DND-41 (cell line): ENCODE data around the gene KRT82.
"Not testable (repeated sequence)": the region's sequence is repeated elsewhere in the genome, so short reads cannot be mapped to it uniquely, and the experiment has no call there.

ENCODE experiments used
- ATAC-seq: fragments of 200-7000 bp; cut with Tn5 transposase; 3 replicates; pipeline ENCODE4 v1.9.1; 2021; ENCODE audit warnings: low read depth; ENCODE audit not compliant: insufficient read depth
- DNase-seq: peaks from one replicate; pipeline ENCODE4 v3.0.0-alpha.2; 2020
- H2AFZ ChIP-seq: 2 replicates; pipeline ENCODE4 v1.6.0; 2012; ENCODE audit warnings: low read depth, low read length
- H3K27ac ChIP-seq: 2 replicates; pipeline ENCODE4 v1.5.1; 2012; ENCODE audit warnings: low read length, inconsistent platforms
- H3K27me3 ChIP-seq: fragments of 200-600 bp; sonication (generic); 2 replicates; pipeline ENCODE4 v1.6.0; 2012; ENCODE audit warnings: low read length, mild to moderate bottlenecking, inconsistent platforms; ENCODE audit not compliant: insufficient read depth, poor library complexity
- H3K36me3 ChIP-seq: 2 replicates; pipeline ENCODE4 v1.5.1; 2012; ENCODE audit warnings: low read length, inconsistent platforms; ENCODE audit not compliant: insufficient read depth
- H3K4me1 ChIP-seq: 2 replicates; pipeline ENCODE4 v1.5.1; 2012; ENCODE audit warnings: mild to moderate bottlenecking, low read length; ENCODE audit not compliant: insufficient read depth
- H3K4me2 ChIP-seq: 2 replicates; pipeline ENCODE4 v1.6.0; 2012; ENCODE audit warnings: mild to moderate bottlenecking, moderate library complexity, low read length, inconsistent platforms; ENCODE audit not compliant: insufficient read depth
- H3K4me3 ChIP-seq, 2 experiments: fragments of 200-600 bp in 1 of 2; shearing (Covaris generic) in 1 of 2; 2 replicates each; pipeline ENCODE4 v1.5.1; 2012 to 2016; ENCODE audit warnings: inconsistent platforms in 2 of 2, low read length in 2 of 2, mild to moderate bottlenecking in 2 of 2, low read depth in 1 of 2, moderate library complexity in 1 of 2
- H3K79me2 ChIP-seq: 2 replicates; pipeline ENCODE4 v1.6.0; 2012; ENCODE audit warnings: low read length, inconsistent platforms; ENCODE audit not compliant: insufficient read depth
- H3K9ac ChIP-seq: 2 replicates; pipeline ENCODE4 v1.6.0; 2012; ENCODE audit warnings: low read depth, mild to moderate bottlenecking, inconsistent platforms, low read length, moderate library complexity
- H3K9me3 ChIP-seq: 2 replicates; pipeline ENCODE4 v1.5.1; 2012; ENCODE audit warnings: low read length, moderate library complexity, mild to moderate bottlenecking, inconsistent platforms; ENCODE audit not compliant: insufficient read depth, severe bottlenecking
- H4K20me1 ChIP-seq: 2 replicates; pipeline ENCODE4 v1.6.0; 2012; ENCODE audit warnings: low read length; ENCODE audit not compliant: insufficient read depth
- CTCF ChIP-seq: IDR thresholded peaks from 2 replicates; pipeline ENCODE4 v1.5.1; 2012; ENCODE audit warnings: borderline replicate concordance, low read length, moderate library complexity, mild to moderate bottlenecking; ENCODE audit not compliant: poor library complexity, severe bottlenecking; ENCODE audit errors: extremely low read depth
- EZH2 ChIP-seq: IDR thresholded peaks from 3 replicates; pipeline ENCODE4 v1.6.1; 2012; ENCODE audit warnings: borderline replicate concordance, low read depth, mild to moderate bottlenecking, moderate library complexity, low read length, inconsistent platforms; ENCODE audit not compliant: severe bottlenecking

The KRT82 gene

GRCh38 chr12:52413782-52414345 lies 7.7 kb upstream of the KRT82 start:
- no peak overlapping the region for H3K27ac ChIP-seq
- ATAC-seq (no peak), DNase-seq (no peak)
- H3K4me1 ChIP-seq: no peaks in the 10 kb centered on the region
- H3K9ac ChIP-seq: no peak overlapping the region
- H4K20me1 ChIP-seq: no peaks in the 10 kb centered on the region
- H2AFZ ChIP-seq: no peak overlapping the region
- H3K79me2 ChIP-seq: no peaks in the 10 kb centered on the region
- TF ChIP-seq EZH2 (no peak), CTCF (peak; percentile 25)
- no peaks in the 10 kb centered on the region for H3K36me3 ChIP-seq
- H3K9me3 ChIP-seq: no peaks in the 10 kb centered on the region
- H3K4me2 ChIP-seq: no peak overlapping the region
- H3K27me3 ChIP-seq: peaks cover 13% of the 10 kb centered on the region
- no peak overlapping the region for H3K4me3 ChIP-seq

DNA sequence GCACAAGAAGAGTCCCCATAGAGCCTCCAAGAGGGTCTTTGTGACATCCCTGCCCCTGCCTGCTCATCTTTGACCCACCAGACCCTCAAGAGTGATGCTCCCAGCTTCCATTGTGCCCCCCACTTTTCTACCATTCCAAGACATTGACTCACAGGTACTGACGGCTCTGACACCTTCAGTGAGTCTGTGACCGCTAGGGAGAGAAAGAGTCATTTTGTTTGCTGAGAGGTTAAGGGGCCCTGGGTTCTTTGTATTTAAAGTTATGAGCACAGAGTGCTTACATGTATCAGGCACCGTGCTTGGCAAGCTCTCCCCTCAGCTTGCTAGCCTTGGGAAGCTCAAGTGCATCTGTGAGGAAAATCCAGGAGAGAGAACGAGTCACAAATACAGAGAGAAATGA lies 7.1 kb upstream of the KRT82 start:
- H2AFZ ChIP-seq: no peak overlapping the region
- H3K79me2 ChIP-seq: no peaks in the 10 kb centered on the region
- ATAC-seq: no peak
- no peaks in the 10 kb centered on the region for H3K9me3 ChIP-seq
- H3K27ac ChIP-seq: no peak overlapping the region
- DNase-seq: no peak
- no peaks in the 10 kb centered on the region for H3K36me3 ChIP-seq
- TF ChIP-seq EZH2: no peak
- H3K9ac ChIP-seq: no peak overlapping the region
- no peak overlapping the region for H3K4me2 ChIP-seq
- no peaks in the 10 kb centered on the region for H3K4me1 ChIP-seq
- H4K20me1 ChIP-seq: no peaks in the 10 kb centered on the region
- H3K4me3 ChIP-seq: no peak overlapping the region
- peaks cover 9% of the 10 kb centered on the region for H3K27me3 ChIP-seq

DNA sequence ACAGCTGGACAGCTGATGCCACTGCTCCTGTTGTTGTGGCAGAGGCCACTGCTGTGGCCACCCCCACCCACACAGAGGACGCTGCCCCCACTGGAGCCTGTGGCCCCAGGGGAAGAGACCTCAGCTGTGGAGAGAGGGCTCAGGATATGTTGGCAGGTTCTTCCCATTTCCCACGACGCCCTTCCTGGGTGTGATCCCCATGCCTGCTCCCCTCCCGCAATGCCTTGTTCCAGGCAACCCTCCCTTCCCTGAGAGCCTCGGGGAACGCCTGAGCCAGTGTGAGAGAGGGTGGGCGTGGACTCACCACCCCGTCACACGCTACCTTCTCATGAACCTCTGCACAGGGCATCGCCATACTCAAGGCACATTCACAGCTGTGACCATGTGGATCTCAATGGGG lies 5.7 kb upstream of the KRT82 start:
- Histone ChIP-seq H3K4me1 (no peaks in the 10 kb centered on the region), H3K27me3 (peaks cover 3% of the 10 kb centered on the region), H4K20me1 (no peaks in the 10 kb centered on the region), H2AFZ (no peak overlapping the region), H3K36me3 (no peaks in the 10 kb centered on the region), H3K4me2 (no peak overlapping the region), H3K9me3 (no peaks in the 10 kb centered on the region), H3K27ac (no peak overlapping the region), H3K79me2 (no peaks in the 10 kb centered on the region), H3K4me3 (no peak overlapping the region), H3K9ac (no peak overlapping the region)
- DNase-seq (no peak), ATAC-seq (no peak)
- TF ChIP-seq CTCF (no peak), EZH2 (no peak)

- not testable (repeated sequence) for H3K4me3 ChIP-seq, H2AFZ ChIP-seq, H4K20me1 ChIP-seq, H3K36me3 ChIP-seq, H3K27me3 ChIP-seq, H3K79me2 ChIP-seq, ATAC-seq, H3K4me1 ChIP-seq, H3K9ac ChIP-seq, H3K9me3 ChIP-seq, H3K4me2 ChIP-seq, DNase-seq, H3K27ac ChIP-seq
Observed at GRCh38 chr12:52410589-52411248, 4.6 kb upstream of the KRT82 start.
